NCI-H345 treated with DMSO at 0.1 percent for 48 hours (cell line): ENCODE data around the gene LMF1.
"Not testable (repeated sequence)": the region's sequence is repeated elsewhere in the genome, so short reads cannot be mapped to it uniquely, and the experiment has no call there.

Experiments
- DNase-seq: peaks from one replicate; lab custom pipeline; 2025; ENCODE audit not compliant: unreplicated experiment; lab: John Stamatoyannopoulos, UW

The LMF1 gene

DNA sequence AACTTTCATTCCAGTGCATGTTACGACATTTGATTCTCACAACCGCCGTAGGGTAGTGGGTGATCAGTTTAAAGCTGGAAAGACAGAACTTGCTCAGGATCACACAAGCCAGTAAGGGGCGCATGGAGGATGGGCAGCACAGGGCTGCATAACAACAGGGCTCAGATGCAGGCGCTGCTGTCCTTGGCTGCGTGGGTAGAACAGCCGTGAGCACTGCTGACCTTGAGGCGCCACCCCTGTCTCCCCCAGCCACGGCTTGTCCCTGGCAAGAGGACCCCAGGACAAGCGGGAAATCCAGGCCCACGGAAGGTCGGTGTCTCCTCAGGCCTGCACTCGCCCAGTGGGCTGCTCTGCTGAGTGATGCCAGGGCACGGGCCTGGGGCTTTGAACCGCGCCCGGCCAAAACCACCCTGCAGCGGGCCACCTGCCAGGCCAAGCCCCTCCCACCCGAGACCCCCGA, 84.7 kb downstream of the LMF1 start:
- no peak for DNase-seq

DNA sequence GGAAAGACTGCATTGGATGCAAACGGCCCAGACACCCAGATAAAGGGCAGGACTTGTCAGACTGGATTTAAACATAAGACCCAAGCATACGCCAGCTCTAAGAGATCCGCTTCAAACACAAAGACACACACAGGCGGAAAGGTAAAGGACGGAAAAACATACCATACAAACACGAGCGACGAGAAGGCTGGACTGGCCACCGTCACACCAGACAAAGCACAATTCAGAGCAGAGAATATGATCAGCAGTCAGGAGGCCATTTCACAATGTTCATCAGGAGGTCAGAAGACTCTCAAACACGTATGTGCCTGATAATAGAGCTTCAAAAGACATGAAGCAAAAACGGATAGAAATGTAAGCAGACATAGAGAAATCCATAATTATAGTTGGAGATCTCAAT, 85.4 kb downstream of the LMF1 start:
- DNase-seq, result no peak

GRCh38 chr16:884232-884631, 86.6 kb downstream of the LMF1 start:
- DNase-seq, result no peak

GRCh38 chr16:883781-884180, 87.0 kb downstream of the LMF1 start:
- no peak for DNase-seq

DNA sequence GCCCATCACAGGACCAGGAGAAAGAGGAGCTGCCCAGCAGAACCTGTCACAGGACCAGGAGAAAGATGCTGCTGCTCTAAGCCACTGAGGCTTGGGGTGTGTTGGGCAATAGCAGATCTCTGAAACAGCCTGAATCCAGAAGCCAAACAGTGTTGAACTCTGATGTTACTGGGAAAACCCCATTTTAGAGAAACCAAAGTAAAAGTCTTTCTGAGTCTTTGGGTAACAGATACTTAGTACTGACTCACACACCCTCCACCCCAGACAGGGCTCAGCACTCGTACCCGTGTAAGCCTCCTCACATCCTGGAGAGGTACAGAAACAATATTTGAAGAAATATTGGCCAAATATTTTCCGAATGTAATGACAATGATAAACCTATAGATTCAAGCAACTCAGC, 87.4 kb downstream of the LMF1 start:
- no peak for DNase-seq

DNA sequence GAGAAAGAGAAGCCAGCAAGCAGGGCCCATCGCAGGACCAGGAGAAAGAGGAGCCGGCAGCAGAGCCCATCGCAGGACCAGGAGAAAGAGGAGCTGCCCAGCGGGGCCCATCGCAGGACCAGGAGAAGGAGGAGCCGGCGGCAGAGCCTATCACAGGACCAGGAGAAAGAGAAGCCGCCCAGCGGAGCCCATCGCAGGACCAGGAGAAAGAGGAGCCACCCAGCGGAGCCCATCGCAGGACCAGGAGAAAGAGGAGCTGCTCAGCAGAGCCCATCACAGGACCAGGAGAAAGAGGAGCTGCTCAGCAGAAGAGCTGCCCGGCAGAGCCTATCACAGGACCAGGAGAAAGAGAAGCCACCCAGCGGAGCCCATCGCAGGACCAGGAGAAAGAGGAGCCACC, 88.1 kb downstream of the LMF1 start:
- DNase-seq, result not testable (repeated sequence)

DNA sequence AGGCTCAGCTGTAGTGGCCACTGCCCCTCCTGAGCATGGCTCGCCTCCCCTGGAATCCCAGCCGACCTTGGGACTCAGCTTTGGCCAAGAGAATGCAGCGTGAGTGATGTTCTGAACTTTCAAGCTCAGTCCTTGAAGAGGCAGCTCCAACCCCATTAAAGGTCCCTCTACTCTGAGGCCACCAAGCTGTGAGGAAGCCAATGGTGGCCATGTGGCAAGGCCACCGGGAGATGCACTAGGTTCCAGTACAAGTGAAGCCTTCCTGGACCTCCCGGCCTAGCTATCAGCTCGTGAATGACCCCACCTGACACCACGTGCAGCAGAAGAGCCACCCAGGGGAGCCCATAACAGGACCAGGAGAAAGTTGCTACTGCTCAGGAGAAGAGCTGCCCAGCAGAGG, 88.5 kb downstream of the LMF1 start:
- DNase-seq, result no peak

DNA sequence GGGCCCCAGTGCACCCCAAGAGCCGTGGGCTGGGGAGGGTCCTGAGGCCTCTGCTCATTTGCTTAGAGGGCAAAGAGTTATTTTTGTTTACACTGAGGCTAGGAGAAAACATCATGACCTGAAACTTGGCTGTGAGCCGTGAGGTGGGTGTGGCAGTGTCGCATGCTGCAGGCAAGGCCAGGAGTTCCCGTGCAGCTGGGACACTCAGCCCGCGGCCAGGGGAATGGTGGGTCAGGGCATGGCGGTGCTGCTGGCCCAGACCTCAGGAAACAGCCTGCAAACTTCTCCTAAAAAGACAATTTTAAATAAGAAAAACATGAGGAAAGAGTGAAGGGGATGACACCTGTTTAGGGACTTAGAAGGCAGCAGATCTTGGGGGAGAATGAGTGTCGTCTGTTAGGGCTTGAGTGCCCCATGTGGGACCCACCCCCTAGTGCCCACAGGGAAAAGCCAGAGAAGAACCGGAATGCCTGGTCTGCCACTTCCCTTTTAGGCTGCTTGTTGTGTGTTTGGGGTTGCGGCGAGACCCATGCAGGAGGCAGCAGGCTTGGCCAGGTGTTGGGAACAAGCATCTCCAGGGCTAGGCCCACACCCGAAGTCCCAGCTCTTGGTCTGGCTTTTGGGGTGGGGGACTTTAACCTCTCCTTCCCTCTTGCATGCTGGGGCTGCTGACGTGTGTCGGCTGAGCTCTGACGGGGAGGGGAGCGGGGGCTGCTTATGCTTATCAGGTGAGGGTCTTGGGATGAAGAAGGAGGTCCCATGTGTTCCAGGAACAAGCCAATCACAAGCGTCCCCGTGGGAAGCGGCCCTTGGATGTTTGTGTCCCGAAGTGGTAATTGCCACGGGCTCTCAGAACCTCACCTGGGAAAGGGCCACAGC, 89.3 kb downstream of the LMF1 start:
- no peak for DNase-seq

DNA sequence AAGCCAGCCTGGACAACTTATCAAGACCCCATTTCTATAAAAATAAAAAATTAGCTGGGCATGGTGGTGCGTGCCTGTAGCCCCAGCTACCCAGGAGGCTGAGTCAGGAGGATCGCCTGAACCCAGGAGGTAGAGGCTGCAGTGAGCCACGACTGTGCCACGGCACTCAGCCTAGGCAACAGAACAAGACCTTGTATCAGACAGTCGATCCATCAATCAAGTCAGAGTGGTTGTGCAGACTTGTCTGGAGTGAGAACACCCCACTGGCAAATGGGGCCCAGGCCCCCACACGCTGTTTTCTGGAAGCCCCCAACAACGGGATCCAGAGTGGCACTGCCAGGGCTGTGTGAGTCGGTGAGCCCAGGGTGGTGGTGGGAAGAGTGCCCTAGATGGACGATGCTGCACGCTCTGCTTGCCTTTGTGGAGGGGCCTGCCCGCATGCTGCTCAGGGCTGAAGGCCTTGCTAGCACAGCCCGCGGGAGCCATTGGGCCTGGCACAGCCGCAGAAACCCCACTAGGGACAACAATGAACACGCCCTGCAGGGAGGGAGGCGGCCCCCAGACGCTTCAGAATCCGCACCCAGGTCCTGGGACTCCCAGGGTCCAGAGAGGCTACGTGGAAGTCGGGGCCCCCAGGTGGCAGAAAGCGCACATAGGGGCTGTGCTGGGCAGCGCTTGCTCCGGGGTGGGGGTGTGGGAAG, 90.2 kb downstream of the LMF1 start:
- DNase-seq, result no peak

GRCh38 chr16:879986-880385, 90.8 kb downstream of the LMF1 start:
- DNase-seq, result no peak

DNA sequence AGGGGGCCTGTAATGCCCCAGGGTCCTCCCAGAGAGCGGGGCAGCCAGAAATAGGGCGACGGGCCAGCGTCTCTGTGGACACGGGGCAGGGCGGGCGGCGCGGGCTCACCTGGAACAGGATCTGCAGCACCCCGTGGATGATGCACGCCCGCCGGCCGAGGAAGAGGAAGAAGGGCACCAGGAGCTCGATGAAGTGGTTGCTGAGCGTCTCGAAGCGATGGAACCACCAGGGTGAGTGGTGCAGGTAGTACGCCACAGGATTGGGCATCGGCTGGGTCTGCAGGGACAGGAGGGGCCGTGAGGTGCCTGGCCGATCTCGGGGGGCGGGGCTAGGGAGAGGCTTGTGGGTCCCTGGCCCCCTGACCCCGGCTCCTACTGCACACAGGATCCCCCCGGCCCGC, 91.3 kb downstream of the LMF1 start:
- DNase-seq, result no peak

GRCh38 chr16:878886-879285, 91.9 kb downstream of the LMF1 start:
- DNase-seq, result no peak

- no peak for DNase-seq
Measured at GRCh38 chr16:878072-878784, 92.6 kb downstream of the LMF1 start.

DNA sequence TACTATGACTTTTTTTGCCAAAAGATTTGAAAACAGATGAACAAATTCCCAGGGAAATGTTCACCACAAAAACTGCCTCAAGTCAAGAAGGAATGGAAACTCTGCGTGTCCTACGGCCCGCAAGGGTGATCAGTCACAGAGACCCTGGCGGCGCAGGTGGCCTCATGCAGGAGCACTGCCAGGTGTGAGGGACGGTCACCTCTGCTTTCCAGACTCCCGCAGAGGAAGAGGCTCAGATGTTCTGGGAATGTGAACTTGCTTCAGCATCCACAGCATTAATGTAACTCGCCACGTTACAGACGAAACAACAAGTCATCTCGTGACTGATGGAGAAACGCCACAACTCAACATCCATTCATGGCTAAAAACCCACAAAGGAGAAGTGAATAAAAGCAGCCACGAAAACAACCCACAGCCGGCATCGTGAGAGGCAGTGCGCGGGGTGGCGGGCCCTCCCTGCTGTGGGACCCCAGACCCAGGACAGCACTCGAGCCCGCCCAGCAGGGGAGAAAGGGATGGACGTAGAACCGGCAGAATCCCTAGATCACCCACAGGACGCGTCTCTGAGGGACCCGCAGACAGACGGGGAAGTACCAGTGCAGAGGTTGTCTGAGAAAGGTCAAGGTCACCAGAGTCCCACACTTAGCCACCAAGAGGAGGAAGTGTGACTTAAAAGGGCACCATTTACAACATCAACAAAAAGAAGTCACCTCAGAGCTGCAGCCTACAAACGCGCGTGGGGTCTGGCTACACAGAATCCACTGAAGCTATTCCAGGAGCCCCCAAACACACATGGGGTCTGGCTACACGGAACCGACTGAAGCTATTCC, 93.3 kb downstream of the LMF1 start:
- DNase-seq, result no peak

DNA sequence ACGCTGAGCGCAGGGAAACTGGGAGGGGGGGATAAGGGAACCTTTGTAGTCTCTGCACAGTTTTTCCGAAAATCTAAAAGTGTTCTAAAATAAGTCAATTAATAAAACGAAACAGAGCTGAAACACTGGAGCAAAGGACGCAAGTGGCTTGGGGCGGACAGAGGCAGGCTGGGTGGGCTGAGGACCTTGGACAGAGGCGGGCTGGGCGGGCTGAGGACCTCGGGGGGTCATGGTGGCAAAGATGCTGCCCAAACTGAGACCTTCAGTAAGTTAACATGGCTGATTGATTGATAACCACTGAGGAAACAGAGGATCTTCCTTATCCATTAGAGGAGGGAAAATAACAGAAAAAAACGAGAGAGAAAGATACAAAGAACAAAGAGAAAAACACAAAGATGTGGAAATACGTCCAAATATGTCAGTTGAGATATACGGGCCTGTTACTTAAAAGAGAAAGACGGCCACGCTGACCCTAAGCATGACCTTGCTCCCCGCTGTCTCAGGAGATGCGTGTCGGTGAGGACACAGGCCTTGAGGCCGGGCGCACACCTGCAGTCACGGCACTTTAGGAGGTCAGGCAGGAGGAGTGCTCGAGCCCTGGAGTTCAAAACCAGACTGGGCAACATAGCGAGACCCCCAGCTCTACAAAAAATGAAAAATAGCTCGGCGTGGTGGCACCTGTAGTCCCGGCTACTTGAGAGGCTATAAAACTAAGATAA, 94.1 kb downstream of the LMF1 start:
- no peak for DNase-seq

- DNase-seq, result no peak
Measured at GRCh38 chr16:876041-876335, 94.8 kb downstream of the LMF1 start.

DNA sequence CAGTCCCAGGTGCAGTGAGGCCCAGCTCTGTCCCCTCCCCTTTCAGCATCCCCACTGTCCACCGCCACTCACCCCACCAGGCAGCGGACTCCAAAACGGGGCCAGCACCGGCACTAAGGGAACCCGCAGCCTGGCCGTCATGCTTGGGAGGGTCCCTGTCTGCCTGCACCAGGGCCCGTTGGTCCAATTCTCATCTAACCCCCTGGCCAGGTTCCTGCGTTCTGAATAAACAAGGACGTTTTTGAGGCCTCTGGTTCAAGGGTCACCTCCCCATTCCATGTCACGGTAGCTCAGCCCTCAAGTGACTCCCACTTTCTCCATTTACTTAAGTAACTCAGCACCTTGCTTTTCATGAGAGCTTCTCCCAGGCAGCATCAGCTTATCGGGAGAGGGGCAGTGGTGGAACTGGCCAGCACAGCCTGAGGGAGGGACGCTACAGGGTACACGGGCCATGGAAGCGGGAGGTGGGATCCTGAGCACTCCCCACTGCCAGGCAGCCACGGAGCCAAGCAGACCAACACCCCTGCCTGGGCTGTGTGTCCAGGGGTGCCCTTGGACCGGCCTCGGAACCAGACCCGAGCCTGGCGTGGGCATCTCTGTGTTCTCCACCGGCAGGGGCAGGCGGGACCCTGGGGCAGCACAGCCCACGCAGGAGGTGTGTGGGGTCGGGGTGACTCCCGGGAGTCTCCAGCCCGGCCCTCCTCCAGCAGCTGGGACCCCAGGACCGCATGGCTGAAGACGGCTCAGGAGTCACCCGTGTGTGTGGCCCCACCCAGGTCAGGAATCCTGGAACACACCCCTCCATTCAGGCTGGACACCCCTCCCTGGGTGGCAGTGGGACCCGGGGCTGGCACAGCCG, 95.4 kb downstream of the LMF1 start:
- no peak for DNase-seq

DNA sequence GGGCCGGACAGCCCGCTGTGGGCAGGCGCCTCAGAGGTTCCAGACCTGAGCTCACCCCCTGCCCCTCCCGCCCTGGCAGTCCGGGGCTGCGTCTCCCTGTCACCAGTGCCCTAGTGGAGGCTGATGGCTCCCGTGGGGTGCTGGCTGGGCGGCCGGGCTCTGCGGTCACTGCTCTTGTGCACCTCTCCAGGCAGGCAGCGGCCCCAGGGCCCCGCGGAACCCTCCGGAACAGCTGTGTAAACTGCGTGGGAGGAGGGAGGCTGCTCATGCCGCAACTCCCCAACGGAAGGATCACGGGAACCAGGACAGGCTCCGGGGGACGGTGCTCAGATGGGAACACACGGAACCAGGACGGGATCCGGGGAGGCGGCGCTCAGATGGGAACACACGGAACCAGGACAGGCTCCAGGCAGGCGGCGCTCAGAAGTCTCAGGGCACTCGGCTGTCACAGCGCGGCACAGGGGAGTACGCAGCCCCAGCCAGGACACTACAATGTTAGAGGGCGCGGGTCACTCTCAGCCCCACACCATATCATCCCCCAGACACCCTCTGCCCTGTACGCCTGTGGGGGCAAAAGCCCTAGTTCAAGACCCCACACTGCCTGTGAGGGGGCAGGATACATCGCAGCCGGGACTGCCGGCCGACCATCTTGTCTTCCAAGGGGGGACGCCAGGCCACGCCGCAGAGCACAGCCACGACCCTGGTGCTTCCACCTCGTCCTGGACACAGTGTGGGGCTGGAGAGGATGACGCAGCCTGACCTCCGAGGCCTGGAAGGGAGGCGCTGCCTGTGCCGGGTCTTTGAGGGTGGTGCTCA, 96.2 kb downstream of the LMF1 start:
- no peak for DNase-seq

- no peak for DNase-seq
Measured at GRCh38 chr16:873889-874288, 96.9 kb downstream of the LMF1 start.
